Effector CD8-positive, alpha-beta T cell (primary cell): ENCODE data around the gene FDX1.

Experiments
- DNase-seq: peaks from one replicate; lab custom pipeline; 2025; lab: John Stamatoyannopoulos, UW

The FDX1 gene

DNA sequence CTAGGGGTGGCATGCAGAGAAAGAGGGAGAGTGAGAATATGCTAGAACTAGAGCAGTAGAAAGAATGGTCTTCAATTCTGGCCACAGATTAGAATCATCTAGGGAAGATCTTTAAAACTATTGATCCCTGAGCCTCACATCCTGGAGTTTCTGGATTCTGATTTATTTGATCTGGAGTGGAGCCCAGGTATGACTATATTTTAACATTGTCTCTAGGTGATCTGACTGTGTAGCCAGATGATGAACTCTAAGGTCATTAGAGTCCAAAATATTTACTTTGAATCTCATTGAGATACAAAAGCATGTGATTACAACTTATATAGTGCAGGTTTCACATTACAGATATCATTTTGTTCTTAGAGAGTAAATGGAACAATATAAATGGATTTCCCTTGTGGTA lies 79.7 kb downstream of the FDX1 start:
- DNase-seq, result no peak

DNA sequence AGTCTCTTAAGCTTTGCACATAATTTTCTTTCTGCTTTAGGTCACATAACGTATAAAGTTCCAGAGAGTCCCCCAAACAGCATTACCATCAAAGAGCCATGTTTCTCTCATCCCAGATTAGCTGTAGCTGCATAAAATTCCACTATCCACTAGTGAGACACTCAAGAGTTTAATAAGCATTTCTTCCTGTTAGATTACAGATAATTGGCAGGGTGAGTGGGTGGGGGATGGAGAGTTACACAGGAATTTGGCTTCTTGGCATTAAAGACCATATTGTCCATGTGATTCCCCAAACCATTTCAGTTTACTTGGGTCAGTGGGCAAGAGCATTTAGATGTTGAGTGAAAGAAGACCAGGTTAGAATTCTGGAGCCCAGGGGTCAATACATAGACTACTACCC lies 82.3 kb downstream of the FDX1 start:
- no peak for DNase-seq

DNA sequence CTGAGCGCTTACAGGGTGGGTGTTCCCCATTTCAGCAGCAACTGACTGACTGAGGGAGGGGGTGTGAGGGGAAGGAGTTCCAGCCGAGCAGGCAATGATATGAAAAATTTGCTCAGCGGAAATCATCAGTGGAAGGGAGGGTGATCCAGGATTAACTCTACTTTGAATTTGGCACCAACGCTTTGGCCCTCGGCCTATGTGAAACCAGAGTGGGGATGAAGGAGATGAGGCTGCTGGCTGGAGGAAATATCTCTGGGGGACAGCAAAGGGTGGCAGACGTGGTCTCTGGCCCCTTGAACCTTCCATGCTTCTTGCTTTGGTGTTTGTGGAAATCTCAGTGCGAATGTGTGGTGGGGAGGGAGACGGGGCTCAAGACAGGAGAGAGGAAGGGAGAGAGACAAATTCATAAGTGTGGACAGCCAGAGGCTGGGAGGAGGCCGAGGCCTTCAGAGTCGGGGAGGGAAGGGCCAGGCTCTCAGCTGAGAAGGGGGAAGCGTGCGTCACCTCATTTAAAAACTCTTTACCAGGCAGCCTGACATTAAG lies 83.6 kb downstream of the FDX1 start:
- no peak for DNase-seq

DNA sequence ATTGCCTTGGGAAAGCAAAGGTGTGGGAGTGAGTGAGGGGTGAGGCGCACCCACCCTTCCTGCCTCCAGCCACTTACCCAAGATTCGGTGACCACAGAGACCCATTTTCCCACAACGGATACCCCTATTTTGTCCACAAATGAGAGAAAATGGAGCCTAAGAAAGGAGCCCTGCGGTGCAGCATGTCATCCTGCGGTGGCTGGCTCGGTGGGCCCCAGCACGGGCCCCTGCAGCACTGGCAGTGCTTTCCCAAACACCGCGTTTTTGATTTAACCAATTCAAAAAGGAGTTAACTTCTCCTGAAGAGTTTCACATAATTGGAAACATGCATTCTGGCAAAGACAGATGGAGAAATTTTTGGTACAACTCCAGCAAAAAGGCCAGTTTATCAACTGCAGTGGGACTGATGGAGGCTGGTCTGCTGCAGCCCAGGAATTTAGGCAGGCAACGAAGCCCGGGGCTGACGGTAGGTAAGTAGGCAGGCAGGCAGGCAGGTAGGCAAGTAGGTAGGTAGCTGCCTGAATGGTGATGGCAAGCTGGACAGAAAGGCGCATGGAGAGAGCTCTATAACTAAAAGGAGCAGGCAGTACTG lies 84.2 kb downstream of the FDX1 start:
- DNase-seq, result no peak
